Liver (tissue), 9 donors: ENCODE measurements around the gene FBN1. TPM values are rescaled to one million over a fixed set of nuclear protein-coding genes. Genes with fewer than 3 reads are reported as not detected.

Experiments
- DNase-seq: peaks from one replicate; pipeline ENCODE4 v3.0.0-alpha.2; 2017; ENCODE audit warnings: low spot score
- H3K27ac ChIP-seq, 2 donors: one replicate each; pipeline ENCODE4 v1.7.0; 2013; ENCODE audit warnings: inconsistent platforms in 2 of 2, low read length in 2 of 2, control low read depth in 1 of 2, low read depth in 1 of 2, mild to moderate bottlenecking in 1 of 2
- H3K27me3 ChIP-seq, 4 donors: one replicate each; pipeline versions ENCODE4 v1.6.1 to v1.7.0; 2013; ENCODE audit warnings: low read length in 3 of 4, inconsistent platforms in 1 of 4, mild to moderate bottlenecking in 1 of 4, moderate library complexity in 1 of 4; ENCODE audit not compliant: control insufficient read depth in 4 of 4, insufficient read depth in 4 of 4
- H3K36me3 ChIP-seq, 4 donors: one replicate each; pipeline versions ENCODE4 v1.6.1 to v1.7.0; 2013; ENCODE audit warnings: low read length in 3 of 4, mild to moderate bottlenecking in 3 of 4, low read depth in 1 of 4, moderate library complexity in 1 of 4; ENCODE audit not compliant: control insufficient read depth in 4 of 4, insufficient read depth in 3 of 4
- H3K4me1 ChIP-seq, 4 donors: one replicate each; pipeline versions ENCODE4 v1.6.1 to v1.7.0; 2013; ENCODE audit warnings: low read length in 3 of 4, mild to moderate bottlenecking in 3 of 4, moderate library complexity in 1 of 4; ENCODE audit not compliant: control insufficient read depth in 4 of 4, insufficient read depth in 4 of 4
- H3K4me3 ChIP-seq, 3 donors: one replicate each; pipeline versions ENCODE4 v1.6.1 to v1.7.0; 2013; ENCODE audit warnings: low read length in 3 of 3, control low read depth in 1 of 3, low read depth in 1 of 3, mild to moderate bottlenecking in 1 of 3
- H3K9ac ChIP-seq, 2 donors: one replicate each; pipeline ENCODE4 v1.7.0; 2013; ENCODE audit warnings: low read length in 2 of 2, mild to moderate bottlenecking in 2 of 2, moderate library complexity in 2 of 2, control low read depth in 1 of 2, low read depth in 1 of 2
- H3K9me3 ChIP-seq, 4 donors: one replicate each; pipeline versions ENCODE4 v1.6.1 to v1.7.0; 2013; ENCODE audit warnings: low read length in 3 of 4; ENCODE audit not compliant: control insufficient read depth in 4 of 4
- ATF3 ChIP-seq: IDR thresholded peaks from 2 replicates; pipeline ENCODE4 v1.6.1; 2016; ENCODE audit warnings: antibody characterized with exemption
- CTCF ChIP-seq: fragments of 150-350 bp; IDR thresholded peaks from 2 replicates; pipeline ENCODE4 v1.5.1; 2017; ENCODE audit warnings: improper control_type of control experiment, low read depth, low read length; ENCODE audit not compliant: missing input control
- EGR1 ChIP-seq, 2 donors: IDR thresholded peaks; 2 replicates each; pipeline ENCODE4 v1.6.1; 2016 to 2018; ENCODE audit warnings: antibody characterized with exemption in 2 of 2, low read depth in 2 of 2
- FOXA1 ChIP-seq: IDR thresholded peaks from 2 replicates; pipeline ENCODE4 v1.6.1; 2016; ENCODE audit warnings: antibody characterized with exemption
- FOXA2 ChIP-seq: IDR thresholded peaks from 2 replicates; pipeline ENCODE4 v1.6.1; 2016; ENCODE audit warnings: antibody characterized with exemption
- HNF4A ChIP-seq, 2 donors: conservative IDR thresholded peaks; 2 replicates each; pipeline ENCODE4 v1.6.1; 2016; ENCODE audit warnings: antibody characterized with exemption in 2 of 2, mild to moderate bottlenecking in 2 of 2
- HNF4G ChIP-seq: IDR thresholded peaks from 2 replicates; pipeline ENCODE4 v1.6.1; 2016; ENCODE audit warnings: antibody characterized with exemption
- JUND ChIP-seq, 2 donors: IDR thresholded peaks; 2 replicates each; pipeline ENCODE4 v1.6.1; 2016; ENCODE audit warnings: antibody characterized with exemption in 2 of 2
- MAX ChIP-seq: IDR thresholded peaks from 2 replicates; pipeline ENCODE4 v1.6.1; 2016; ENCODE audit warnings: antibody characterized with exemption
- NR2F2 ChIP-seq: IDR thresholded peaks from 2 replicates; pipeline ENCODE4 v1.6.1; 2016; ENCODE audit warnings: antibody characterized with exemption
- RAD21 ChIP-seq, 2 donors: IDR thresholded peaks; 2 replicates each; pipeline ENCODE4 v1.6.1; 2016; ENCODE audit warnings: antibody characterized with exemption in 2 of 2, mild to moderate bottlenecking in 2 of 2
- REST ChIP-seq: IDR thresholded peaks from 2 replicates; pipeline ENCODE4 v1.6.1; 2016; ENCODE audit warnings: antibody characterized with exemption, mild to moderate bottlenecking
- RXRA ChIP-seq, 2 donors: IDR thresholded peaks; 2 replicates each; pipeline ENCODE4 v1.6.1; 2017 to 2018; ENCODE audit warnings: antibody characterized with exemption in 2 of 2, mild to moderate bottlenecking in 1 of 2
- SP1 ChIP-seq: IDR thresholded peaks from 2 replicates; pipeline ENCODE4 v1.6.1; 2018; ENCODE audit warnings: antibody characterized with exemption, mild to moderate bottlenecking
- YY1 ChIP-seq: IDR thresholded peaks from 2 replicates; pipeline ENCODE4 v1.6.1; 2016; ENCODE audit warnings: antibody characterized with exemption, mild to moderate bottlenecking
- ZBTB33 ChIP-seq: IDR thresholded peaks from 2 replicates; pipeline ENCODE4 v1.6.1; 2016; ENCODE audit warnings: antibody characterized with exemption
- WGBS: extraction: QIAGEN DNeasy Blood & Tissue Kit; methylation state at CpG from one replicate; pipeline ENCODE4 v1.1.7; 2013; 5-methylcytosine and 5-hydroxymethylcytosine counted together
- polyA plus RNA-seq, 2 donors: library from polyadenylated mRNA; stranded (reverse) in 1 of 2; unstranded in 1 of 2; fragments of 200-250 nt in 1 of 2; fragments of >200 nt in 1 of 2; fragmentation: Nextera tagmentation in 1 of 2; extraction: Ambion mirVana in 1 of 2; gene quantifications; one replicate each; pipeline versions ENCODE4 v1.2.1 to v1.2.3, GENCODE V29; 2013 to 2015
- total RNA-seq, 2 donors: library from RNA; depleted of rRNA; stranded (reverse); fragments of >200 nt; gene quantifications; one replicate each; pipeline ENCODE4 v1.2.3, GENCODE V29; 2014
- donor health status: healthy.
- donor health status: healthy.
- donor health status: healthy.
- donor health status: healthy.
- donor health status: healthy.

Gene FBN1
- total RNA-seq (10 to 100 TPM; 19.9 to 20.1 TPM), polyA plus RNA-seq (1 to 10 TPM; 1.3 to 4.9 TPM)

- peaks cover 5 to 21% (median 17%) of the 10 kb centered on the region in 4 donors for H3K4me1 ChIP-seq
- H3K36me3 ChIP-seq: no peaks in the 10 kb centered on the region
- peak within 1 kb of the TSS; percentile 59 to 65 for H3K27ac ChIP-seq
- no peak within 1 kb of the TSS for H3K9ac ChIP-seq
- peak within 1 kb of the TSS; percentile 41 to 64 (median 61) for H3K4me3 ChIP-seq
- peaks cover 0 to 10% (median 4%) of the 10 kb centered on the region in 4 donors for H3K27me3 ChIP-seq
- peak; percentile 40 for DNase-seq
- 3% methylated on average over 66 of the region's 66 CpGs for WGBS
- TF ChIP-seq ZBTB33: peak; percentile 97
- no peak for TF ChIP-seq HNF4G
- no peaks in the 10 kb centered on the region for H3K9me3 ChIP-seq
These were observed at the start of gene FBN1 for GRCh38 chr15:48645558-48646330. Gene FBN1 (minus strand): TSS chr15:48645709. CDS start chr15:48644769, 940 bp downstream.

GRCh38 chr15:48693484-48693883, 48.0 kb upstream of the FBN1 start:
- H3K4me3 ChIP-seq: no peak overlapping the region
- H3K9me3 ChIP-seq: no peaks in the 10 kb centered on the region
- H3K4me1 ChIP-seq: no peaks in the 10 kb centered on the region
- H3K36me3 ChIP-seq: no peaks in the 10 kb centered on the region
- no peak overlapping the region for H3K9ac ChIP-seq
- no peak for TF ChIP-seq ATF3
- TF ChIP-seq HNF4A (conservative IDR thresholded peaks at IDR 0.05): no peak
- TF ChIP-seq YY1: no peak
- no peak for TF ChIP-seq HNF4G
- TF ChIP-seq FOXA1: no peak
- TF ChIP-seq SP1: no peak
- no peak for TF ChIP-seq RXRA (IDR thresholded peaks at IDR 0.05)
- TF ChIP-seq MAX: no peak
- TF ChIP-seq JUND (IDR thresholded peaks at IDR 0.05): no peak
- TF ChIP-seq FOXA2: no peak
- no peak for TF ChIP-seq CTCF
- no peak for TF ChIP-seq REST
- no peak for TF ChIP-seq RAD21 (IDR thresholded peaks at IDR 0.05)
- TF ChIP-seq NR2F2: no peak
- no peak for TF ChIP-seq EGR1 (IDR thresholded peaks at IDR 0.05; ENCODE audit: low read depth in 2 of 2)
- DNase-seq: no peak
- no peaks in the 10 kb centered on the region for H3K27me3 ChIP-seq
- no peak overlapping the region for H3K27ac ChIP-seq
